ENCODE data around the gene ZNF608.

DNA sequence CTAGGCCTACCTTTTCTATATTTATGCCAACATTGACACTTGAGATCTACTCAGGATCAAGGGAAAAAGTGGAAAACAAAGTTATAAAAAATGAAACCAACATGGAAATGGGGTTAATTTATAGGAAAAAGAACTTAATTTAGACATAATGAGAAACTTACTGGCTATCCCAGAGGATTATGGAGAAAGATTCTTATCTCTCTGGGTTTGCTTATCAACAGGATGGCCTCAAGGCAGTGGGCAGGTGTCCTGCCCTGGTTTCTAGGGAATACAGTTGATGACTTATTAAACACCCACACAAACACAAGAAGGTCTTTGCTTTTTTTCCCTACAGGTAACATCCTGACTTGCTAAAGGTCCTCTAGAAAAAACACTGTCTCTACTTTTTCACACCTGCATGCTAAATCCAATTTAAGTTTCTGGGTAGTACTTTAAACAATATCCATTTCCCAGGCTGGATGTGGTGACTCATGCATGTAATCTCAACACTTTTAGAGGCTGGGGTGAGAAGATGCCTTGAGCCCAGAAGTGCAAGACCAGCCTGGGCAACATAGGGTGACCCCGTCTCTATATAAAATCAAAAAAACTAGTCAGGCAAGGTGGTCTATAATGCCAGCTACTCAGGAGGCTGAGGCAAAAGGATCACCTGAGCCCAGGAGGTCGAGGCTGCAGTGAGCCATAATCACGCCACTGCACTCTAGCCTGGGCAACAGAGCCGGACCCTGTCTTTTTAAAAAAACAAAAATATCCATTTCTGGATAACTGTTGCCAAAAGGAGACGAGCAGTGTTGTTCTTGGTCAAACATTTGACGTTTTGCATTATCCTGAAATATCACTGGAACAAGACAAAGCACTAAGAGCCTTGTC is 6.6 kb upstream of the ZNF608 start:
- TF ChIP-seq CEBPB (IDR thresholded peaks at IDR 0.05; ENCODE audit: low read depth) (no peak), POLR2A (IDR thresholded peaks at IDR 0.05; ENCODE audit: borderline replicate concordance, extremely low read depth, insufficient read depth, insufficient read length) (no peak), ZNF274 (IDR thresholded peaks at IDR 0.05; ENCODE audit: low read depth, low read length) (no peak), YY1 (IDR thresholded peaks at IDR 0.05; ENCODE audit: extremely low read depth, insufficient replicate concordance, low read depth, low read length) (no peak)
- TF ChIP-seq, protein P1, sequence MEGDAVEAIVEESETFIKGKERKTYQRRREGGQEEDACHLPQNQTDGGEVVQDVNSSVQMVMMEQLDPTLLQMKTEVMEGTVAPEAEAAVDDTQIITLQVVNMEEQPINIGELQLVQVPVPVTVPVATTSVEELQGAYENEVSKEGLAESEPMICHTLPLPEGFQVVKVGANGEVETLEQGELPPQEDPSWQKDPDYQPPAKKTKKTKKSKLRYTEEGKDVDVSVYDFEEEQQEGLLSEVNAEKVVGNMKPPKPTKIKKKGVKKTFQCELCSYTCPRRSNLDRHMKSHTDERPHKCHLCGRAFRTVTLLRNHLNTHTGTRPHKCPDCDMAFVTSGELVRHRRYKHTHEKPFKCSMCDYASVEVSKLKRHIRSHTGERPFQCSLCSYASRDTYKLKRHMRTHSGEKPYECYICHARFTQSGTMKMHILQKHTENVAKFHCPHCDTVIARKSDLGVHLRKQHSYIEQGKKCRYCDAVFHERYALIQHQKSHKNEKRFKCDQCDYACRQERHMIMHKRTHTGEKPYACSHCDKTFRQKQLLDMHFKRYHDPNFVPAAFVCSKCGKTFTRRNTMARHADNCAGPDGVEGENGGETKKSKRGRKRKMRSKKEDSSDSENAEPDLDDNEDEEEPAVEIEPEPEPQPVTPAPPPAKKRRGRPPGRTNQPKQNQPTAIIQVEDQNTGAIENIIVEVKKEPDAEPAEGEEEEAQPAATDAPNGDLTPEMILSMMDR (IDR thresholded peaks at IDR 0.05 in 2 of 3, conservative IDR thresholded peaks at IDR 0.05 in 1 of 3; ENCODE audit: borderline replicate concordance in 1 of 3, insufficient read depth in 1 of 3, low read depth in 2 of 3, low read length in 2 of 3): no peak

Measured in HCT116 (cell line).